ENCODE data around the gene PRDM4. TPM values are rescaled to one million over a fixed set of nuclear protein-coding genes. Genes with fewer than 3 reads are reported as not detected.

Gene PRDM4
- total and polyA plus RNA-seq, 2 of the 4 experiments (the other 2 are of a cell fraction): 20.1 to 26.7 TPM

GRCh38 chr12:107732365-107732764 is 28.6 kb downstream of the PRDM4 start:
- Histone ChIP-seq H2AK5ac (ENCODE audit: low read depth, low read length) (no peak overlapping the region), H3K27ac (ENCODE audit: insufficient read depth, low read length) (no peak overlapping the region), H2BK20ac (ENCODE audit: low read depth, low read length) (no peak overlapping the region), H3K4me2 (ENCODE audit: low read depth, low read length) (no peak overlapping the region), H3K9me3 (ENCODE audit: control insufficient read depth, insufficient read depth, low read length) (no peaks in the 10 kb centered on the region), H3K79me1 (ENCODE audit: low read depth in 1 of 2, low read length in 2 of 2) (peaks cover 3 to 5% of the 10 kb centered on the region in 2 experiments; a peak in 2 of 4 replicates), H3K4me3 (ENCODE audit: insufficient read depth, low read depth, low read length) (no peak overlapping the region), H4K20me1 (ENCODE audit: insufficient read depth, low read length) (0 out of 2 replicates have a peak, but pooled peaks cover 4% of the 10 kb centered on the region), H3K56ac (ENCODE audit: extremely low read depth, insufficient read depth, low read length) (no peak overlapping the region), H4K8ac (ENCODE audit: low read depth in 2 of 2, low read length in 2 of 2) (no peak overlapping the region), H2BK5ac (ENCODE audit: low read depth, low read length, poor library complexity, severe bottlenecking) (no peak overlapping the region), H3K27me3 (ENCODE audit: control insufficient read depth, insufficient read depth, low read length) (no peaks in the 10 kb centered on the region), H3K23ac (ENCODE audit: low read depth, low read length) (no peak overlapping the region), H4K5ac (ENCODE audit: low read depth, low read length) (no peak overlapping the region), H3K4ac (ENCODE audit: low read depth, low read length) (no peak overlapping the region), H3K9me1 (ENCODE audit: insufficient read depth, low read length) (peaks cover 2% of the 10 kb centered on the region; the same call in 1 of the 2 replicates), H3K18ac (ENCODE audit: low read depth, low read length) (no peak overlapping the region), H2BK120ac (ENCODE audit: low read depth, low read length) (no peak overlapping the region), H3K4me1 (ENCODE audit: control insufficient read depth, insufficient read depth, low read length) (no peaks in the 10 kb centered on the region), H3K9ac (ENCODE audit: low read depth, low read length) (no peak overlapping the region), H2AFZ (replicated peaks; ENCODE audit: low read length, poor library complexity) (no peak overlapping the region), H3K36me3 (ENCODE audit: control insufficient read depth, insufficient read depth, low read length) (peaks cover 25% of the 10 kb centered on the region), H4K91ac (ENCODE audit: insufficient read depth, low read depth, low read length) (no peak overlapping the region), H2BK15ac (ENCODE audit: low read depth, low read length) (no peak overlapping the region), H2AK9ac (replicated peaks; ENCODE audit: low read depth, low read length, poor library complexity) (no peak overlapping the region), H3K14ac (replicated peaks; ENCODE audit: low read depth, low read length) (no peak overlapping the region)
- CTCF ChIA-PET: no interaction called here
- BruUV-seq (replicated peaks): no TSS peak
- ATAC-seq (ENCODE audit: low read depth): no peak
- in situ Hi-C loops (cut with MboI; ENCODE audit: low sequenced_read_pairs): no loop called here
- intact Hi-C loops (cut with micrococcal nuclease): no loop called here
- POLR2A ChIA-PET (ENCODE audit: unreplicated experiment): no interaction called here
- no peak for DNase-seq
- no peak for TF ChIP-seq RCOR1 (IDR thresholded peaks at IDR 0.05; ENCODE audit: insufficient replicate concordance, low read length)
- TF ChIP-seq RAD21 (IDR thresholded peaks at IDR 0.05; ENCODE audit: low read length): no peak
- dilution Hi-C loops (cut with HindIII; ENCODE audit: low sequenced_read_pairs, unreplicated experiment): no loop called here
- no CpG with 5 or more reads among the region's 3 CpGs for WGBS, 2 experiments (ENCODE audit: extremely low coverage in 2 of 2, insufficient read length in 1 of 2)
